ENCODE measurements around the gene SMPD3. TPM values are rescaled to one million over a fixed set of nuclear protein-coding genes. Genes with fewer than 3 reads are reported as not detected.

SMPD3 gene
- total and polyA plus RNA-seq, 2 of the 8 experiments (the other 6 are each of a cell fraction or from before 2014, with no cell fraction given) = 0.39 to 1.3 TPM

GRCh38 chr16:68383858-68384257, 64.5 kb downstream of the SMPD3 start (continued):
- TF ChIP-seq CHD7 (IDR thresholded peaks at IDR 0.05; ENCODE audit: insufficient replicate concordance, low read length) = no peak
- no peak for TF ChIP-seq BRCA1 (IDR thresholded peaks at IDR 0.05; ENCODE audit: low read depth, low read length)
- TF ChIP-seq RXRA (IDR thresholded peaks at IDR 0.05; ENCODE audit: insufficient read depth, low read depth, low read length) = no peak
- TF ChIP-seq ASH2L (IDR thresholded peaks at IDR 0.05; ENCODE audit: low read length) = no peak
- TF ChIP-seq RBBP5 (IDR thresholded peaks at IDR 0.05; ENCODE audit: borderline replicate concordance, low read depth, low read length) = no peak
- TF ChIP-seq RAD21 (IDR thresholded peaks at IDR 0.05 in 1 of 2, conservative IDR thresholded peaks at IDR 0.05 in 1 of 2; ENCODE audit: low read depth in 2 of 2, low read length in 2 of 2) = no peak
- TF ChIP-seq NANOG (IDR thresholded peaks at IDR 0.05; ENCODE audit: insufficient read depth, low read depth, low read length, poor library complexity, severe bottlenecking) = no peak
- TF ChIP-seq SUZ12 (IDR thresholded peaks at IDR 0.05; ENCODE audit: low read length) = no peak
- no peak for TF ChIP-seq NRF1 (IDR thresholded peaks at IDR 0.05; ENCODE audit: low read depth, low read length)
- no peak for TF ChIP-seq EP300 (IDR thresholded peaks at IDR 0.05; ENCODE audit: borderline replicate concordance in 1 of 2, low read depth in 2 of 2, low read length in 2 of 2)
- no peak for TF ChIP-seq GABPA (IDR thresholded peaks at IDR 0.05; ENCODE audit: borderline replicate concordance, insufficient read depth, low read length)
